ENCODE results near the gene STRA8. TPM values are rescaled to one million over a fixed set of nuclear protein-coding genes. Genes with fewer than 3 reads are reported as not detected.

The STRA8 gene
- polyA plus RNA-seq, 1 donor (not counting 4 experiments of a cell fraction or from before 2014, with no cell fraction given): not detected

DNA sequence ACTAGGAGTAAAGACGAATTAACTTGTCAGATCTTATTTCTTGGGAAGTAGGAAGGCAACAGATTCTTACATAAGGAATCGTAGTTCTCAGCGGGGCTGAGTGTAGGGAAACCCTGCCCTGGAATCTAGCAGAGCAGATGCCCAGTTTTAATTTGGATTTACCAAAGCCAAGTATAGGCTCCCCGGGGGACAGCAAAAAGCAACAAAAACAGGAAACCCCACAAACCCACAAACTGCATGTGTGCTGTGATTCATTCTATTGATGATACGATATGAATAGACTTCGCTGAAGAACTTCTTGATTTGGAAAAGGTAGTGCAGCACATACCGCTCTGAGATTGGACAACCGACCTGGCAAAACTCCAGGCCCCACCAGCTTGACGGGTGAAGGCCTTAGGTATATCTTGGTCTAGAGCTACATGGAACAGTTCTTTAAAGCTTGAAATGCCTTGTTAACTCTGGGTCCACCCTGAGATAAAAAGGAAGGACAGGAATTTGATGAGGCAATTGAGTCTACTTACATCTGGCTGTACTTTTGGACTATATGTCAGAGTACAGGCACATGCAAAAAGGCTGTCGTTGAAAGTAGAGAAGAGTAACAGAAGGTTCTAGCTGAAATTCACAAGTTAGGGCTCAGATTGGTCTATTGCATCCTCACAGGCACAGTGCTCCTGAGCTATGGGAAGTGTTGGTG is 49.1 kb downstream of the STRA8 start:
- TF ChIP-seq, protein P1, sequence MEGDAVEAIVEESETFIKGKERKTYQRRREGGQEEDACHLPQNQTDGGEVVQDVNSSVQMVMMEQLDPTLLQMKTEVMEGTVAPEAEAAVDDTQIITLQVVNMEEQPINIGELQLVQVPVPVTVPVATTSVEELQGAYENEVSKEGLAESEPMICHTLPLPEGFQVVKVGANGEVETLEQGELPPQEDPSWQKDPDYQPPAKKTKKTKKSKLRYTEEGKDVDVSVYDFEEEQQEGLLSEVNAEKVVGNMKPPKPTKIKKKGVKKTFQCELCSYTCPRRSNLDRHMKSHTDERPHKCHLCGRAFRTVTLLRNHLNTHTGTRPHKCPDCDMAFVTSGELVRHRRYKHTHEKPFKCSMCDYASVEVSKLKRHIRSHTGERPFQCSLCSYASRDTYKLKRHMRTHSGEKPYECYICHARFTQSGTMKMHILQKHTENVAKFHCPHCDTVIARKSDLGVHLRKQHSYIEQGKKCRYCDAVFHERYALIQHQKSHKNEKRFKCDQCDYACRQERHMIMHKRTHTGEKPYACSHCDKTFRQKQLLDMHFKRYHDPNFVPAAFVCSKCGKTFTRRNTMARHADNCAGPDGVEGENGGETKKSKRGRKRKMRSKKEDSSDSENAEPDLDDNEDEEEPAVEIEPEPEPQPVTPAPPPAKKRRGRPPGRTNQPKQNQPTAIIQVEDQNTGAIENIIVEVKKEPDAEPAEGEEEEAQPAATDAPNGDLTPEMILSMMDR (optimal IDR thresholded peaks at IDR 0.05 in 1 of 3, IDR thresholded peaks at IDR 0.05 in 1 of 3, conservative IDR thresholded peaks at IDR 0.05 in 1 of 3; ENCODE audit: extremely low read depth in 1 of 3, insufficient read depth in 2 of 3, low read length in 3 of 3): no peak
- TF ChIP-seq EZH2 (IDR thresholded peaks at IDR 0.05; ENCODE audit: low read length): no peak
- Histone ChIP-seq H3K79me2 (ENCODE audit: control insufficient read depth, insufficient read depth, low read length) (no peaks in the 10 kb centered on the region), H3K4me1 (ENCODE audit: control insufficient read depth, extremely low read depth, insufficient read depth, low read length) (peaks cover 16% of the 10 kb centered on the region), H3K9ac (ENCODE audit: control insufficient read depth, extremely low read depth, insufficient read depth, low read length) (no peak overlapping the region), H3K9me3 (ENCODE audit: control insufficient read depth, low read depth, low read length) (no peaks in the 10 kb centered on the region), H3K27me3 (ENCODE audit: control insufficient read depth, extremely low read depth, insufficient read depth, low read length) (no peaks in the 10 kb centered on the region), H3K9me1 (ENCODE audit: control insufficient read depth, extremely low read depth, insufficient read depth, low read length) (no peaks in the 10 kb centered on the region), H3K4me2 (ENCODE audit: control insufficient read depth, extremely low read depth, insufficient read depth, low read depth, low read length) (no peak overlapping the region), H3K4me3 (ENCODE audit: control insufficient read depth in 2 of 3, extremely low read depth in 1 of 3, insufficient read depth in 2 of 3, low read depth in 1 of 3, low read length in 3 of 3) (no peak overlapping the region), H2AFZ (ENCODE audit: control insufficient read depth, low read length) (no peak overlapping the region), H3K27ac (ENCODE audit: control insufficient read depth, insufficient read depth, low read length) (no peak overlapping the region), H3K36me3 (ENCODE audit: control insufficient read depth in 2 of 2, extremely low read depth in 1 of 2, insufficient read depth in 2 of 2, low read length in 2 of 2) (no peaks in the 10 kb centered on the region), H4K20me1 (ENCODE audit: control insufficient read depth, extremely low read depth, insufficient read depth, low read length) (no peaks in the 10 kb centered on the region)
- peak; percentile 79 for FAIRE-seq
- DNase-seq (ENCODE audit: low read depth, low spot score): no peak
- dilution Hi-C loops (cut with MboI; ENCODE audit: extremely low pct_ligation_motif_present, low sequenced_read_pairs): no loop called here

DNA sequence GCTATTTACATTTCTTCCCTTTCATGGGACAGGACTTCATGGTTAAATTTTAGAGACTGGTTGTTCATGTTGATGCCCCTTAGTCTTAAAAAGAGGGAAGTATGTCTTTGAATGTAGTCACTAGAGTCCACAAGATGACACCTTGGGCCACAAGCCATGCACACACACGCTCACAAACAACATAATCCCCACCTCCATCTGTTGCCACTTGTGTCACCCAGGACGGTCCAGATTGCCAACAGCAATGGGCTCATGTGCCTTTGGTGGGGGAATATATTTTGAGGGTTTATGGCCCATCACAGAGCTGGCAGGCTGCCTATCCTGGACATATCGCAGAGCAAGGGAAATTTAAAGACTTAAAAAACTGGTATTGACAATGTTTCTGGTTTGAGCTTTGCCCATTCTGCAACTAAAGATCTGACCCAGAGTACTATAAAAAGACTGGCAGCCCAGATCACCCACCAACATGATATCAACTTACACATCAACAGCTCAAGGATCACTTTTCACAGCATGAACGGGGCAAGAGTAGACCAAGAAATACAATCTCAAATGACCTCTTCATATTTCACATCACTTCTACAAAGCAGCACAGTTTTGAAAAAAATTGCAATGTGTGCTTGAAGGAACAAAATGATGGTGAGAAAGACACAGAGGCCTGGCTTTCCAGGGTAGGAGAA is 50.5 kb downstream of the STRA8 start:
- Histone ChIP-seq H4K20me1 (ENCODE audit: control insufficient read depth, extremely low read depth, insufficient read depth, low read length) (no peaks in the 10 kb centered on the region), H3K27ac (ENCODE audit: control insufficient read depth, insufficient read depth, low read length) (no peak overlapping the region), H3K79me2 (ENCODE audit: control insufficient read depth, insufficient read depth, low read length) (no peaks in the 10 kb centered on the region), H3K27me3 (ENCODE audit: control insufficient read depth, extremely low read depth, insufficient read depth, low read length) (no peaks in the 10 kb centered on the region), H3K4me1 (ENCODE audit: control insufficient read depth, extremely low read depth, insufficient read depth, low read length) (peaks cover 16% of the 10 kb centered on the region), H3K9me3 (ENCODE audit: control insufficient read depth, low read depth, low read length) (no peaks in the 10 kb centered on the region), H3K4me2 (ENCODE audit: control insufficient read depth, extremely low read depth, insufficient read depth, low read depth, low read length) (no peak overlapping the region), H3K9ac (ENCODE audit: control insufficient read depth, extremely low read depth, insufficient read depth, low read length) (no peak overlapping the region), H3K4me3 (ENCODE audit: control insufficient read depth in 2 of 3, extremely low read depth in 1 of 3, insufficient read depth in 2 of 3, low read depth in 1 of 3, low read length in 3 of 3) (no peak overlapping the region), H3K9me1 (ENCODE audit: control insufficient read depth, extremely low read depth, insufficient read depth, low read length) (no peaks in the 10 kb centered on the region), H3K36me3 (ENCODE audit: control insufficient read depth in 2 of 2, extremely low read depth in 1 of 2, insufficient read depth in 2 of 2, low read length in 2 of 2) (no peaks in the 10 kb centered on the region), H2AFZ (ENCODE audit: control insufficient read depth, low read length) (no peak overlapping the region)
- TF ChIP-seq, protein P1 (optimal IDR thresholded peaks at IDR 0.05 in 1 of 3, IDR thresholded peaks at IDR 0.05 in 1 of 3, conservative IDR thresholded peaks at IDR 0.05 in 1 of 3; ENCODE audit: extremely low read depth in 1 of 3, insufficient read depth in 2 of 3, low read length in 3 of 3): no peak
- TF ChIP-seq EZH2 (IDR thresholded peaks at IDR 0.05; ENCODE audit: low read length): no peak
- dilution Hi-C loops (cut with MboI; ENCODE audit: extremely low pct_ligation_motif_present, low sequenced_read_pairs): no loop called here
- FAIRE-seq (no peak), DNase-seq (ENCODE audit: low read depth, low spot score) (no peak)
